Loucy (cell line): ENCODE results near the gene SLC25A30.

Experiments
- EZH2phosphoT487 ChIP-seq: fragments of 200-600 bp; IDR thresholded peaks from 2 replicates; pipeline ENCODE4 v1.6.1; 2018; ENCODE audit warnings: antibody characterized with exemption, mild to moderate bottlenecking, moderate library complexity, borderline replicate concordance
- TF ChIP-seq, protein P1 (sequence below): fragments of 200-600 bp; sonication (generic); conservative IDR thresholded peaks from 2 replicates; pipeline ENCODE4 v1.5.1; 2014; ENCODE audit warnings: mild to moderate bottlenecking, antibody characterized with exemption, low read length

GRCh38 chr13:45419945-45420344 lies 1.8 kb upstream of the SLC25A30 start:
- TF ChIP-seq, protein P1, sequence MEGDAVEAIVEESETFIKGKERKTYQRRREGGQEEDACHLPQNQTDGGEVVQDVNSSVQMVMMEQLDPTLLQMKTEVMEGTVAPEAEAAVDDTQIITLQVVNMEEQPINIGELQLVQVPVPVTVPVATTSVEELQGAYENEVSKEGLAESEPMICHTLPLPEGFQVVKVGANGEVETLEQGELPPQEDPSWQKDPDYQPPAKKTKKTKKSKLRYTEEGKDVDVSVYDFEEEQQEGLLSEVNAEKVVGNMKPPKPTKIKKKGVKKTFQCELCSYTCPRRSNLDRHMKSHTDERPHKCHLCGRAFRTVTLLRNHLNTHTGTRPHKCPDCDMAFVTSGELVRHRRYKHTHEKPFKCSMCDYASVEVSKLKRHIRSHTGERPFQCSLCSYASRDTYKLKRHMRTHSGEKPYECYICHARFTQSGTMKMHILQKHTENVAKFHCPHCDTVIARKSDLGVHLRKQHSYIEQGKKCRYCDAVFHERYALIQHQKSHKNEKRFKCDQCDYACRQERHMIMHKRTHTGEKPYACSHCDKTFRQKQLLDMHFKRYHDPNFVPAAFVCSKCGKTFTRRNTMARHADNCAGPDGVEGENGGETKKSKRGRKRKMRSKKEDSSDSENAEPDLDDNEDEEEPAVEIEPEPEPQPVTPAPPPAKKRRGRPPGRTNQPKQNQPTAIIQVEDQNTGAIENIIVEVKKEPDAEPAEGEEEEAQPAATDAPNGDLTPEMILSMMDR = no peak
- TF ChIP-seq EZH2phosphoT487 = no peak
